ENCODE data around the gene FKBP8. TPM values are rescaled to one million over a fixed set of nuclear protein-coding genes. Genes with fewer than 3 reads are reported as not detected.

FKBP8 gene
- total RNA-seq, 1 donor from 2014 or later = 376 TPM

GRCh38 chr19:18495204-18495911, 48.0 kb downstream of the FKBP8 start:
- H3K4me3 ChIP-seq = no peak overlapping the region
- no peaks in the 10 kb centered on the region for H3K36me3 ChIP-seq
- H3K27ac ChIP-seq = peak overlapping the region; percentile 48
- H3K9me3 ChIP-seq = no peaks in the 10 kb centered on the region
- no peaks in the 10 kb centered on the region for H3K27me3 ChIP-seq
- H3K4me1 ChIP-seq = peaks cover 78% of the 10 kb centered on the region
- no peak for DNase-seq (ENCODE audit: extremely low spot score in 2 of 2)
- intact Hi-C loops (cut with DNase I) = no loop called here
- TF ChIP-seq CTCF (IDR thresholded peaks at IDR 0.05) (no peak), POLR2AphosphoS5 (IDR thresholded peaks at IDR 0.05; ENCODE audit: insufficient read depth in 1 of 2, low read depth in 1 of 2) (no peak), POLR2A (IDR thresholded peaks at IDR 0.05) (no peak)

GRCh38 chr19:18494267-18494607, 49.1 kb downstream of the FKBP8 start:
- no peaks in the 10 kb centered on the region for H3K27me3 ChIP-seq
- no peak overlapping the region for H3K4me3 ChIP-seq
- TF ChIP-seq POLR2AphosphoS5 (IDR thresholded peaks at IDR 0.05; ENCODE audit: insufficient read depth in 1 of 2, low read depth in 1 of 2) (no peak), POLR2A (IDR thresholded peaks at IDR 0.05) (no peak), CTCF (IDR thresholded peaks at IDR 0.05) (no peak)
- no peaks in the 10 kb centered on the region for H3K9me3 ChIP-seq
- peak overlapping the region; percentile 48 for H3K27ac ChIP-seq
- H3K36me3 ChIP-seq = no peaks in the 10 kb centered on the region
- intact Hi-C loops (cut with DNase I) = no loop called here
- DNase-seq (ENCODE audit: extremely low spot score in 2 of 2) = no peak
- H3K4me1 ChIP-seq = peaks cover 74% of the 10 kb centered on the region

GRCh38 chr19:18493440-18494266, 49.7 kb downstream of the FKBP8 start:
- no peak for TF ChIP-seq CTCF (IDR thresholded peaks at IDR 0.05)
- no peak for TF ChIP-seq POLR2AphosphoS5 (IDR thresholded peaks at IDR 0.05; ENCODE audit: insufficient read depth in 1 of 2, low read depth in 1 of 2)
- TF ChIP-seq POLR2A (IDR thresholded peaks at IDR 0.05) = no peak
- no peak for DNase-seq (ENCODE audit: extremely low spot score in 2 of 2)
- Histone ChIP-seq H3K27ac (peak overlapping the region; percentile 48), H3K27me3 (no peaks in the 10 kb centered on the region), H3K4me3 (no peak overlapping the region), H3K36me3 (no peaks in the 10 kb centered on the region), H3K9me3 (no peaks in the 10 kb centered on the region), H3K4me1 (peaks cover 74% of the 10 kb centered on the region)
- intact Hi-C loops (cut with DNase I) = no loop called here

- Histone ChIP-seq H3K27me3 (no peaks in the 10 kb centered on the region), H3K9me3 (no peaks in the 10 kb centered on the region), H3K4me1 (peaks cover 74% of the 10 kb centered on the region), H3K4me3 (no peak overlapping the region), H3K27ac (no peak overlapping the region), H3K36me3 (no peaks in the 10 kb centered on the region)
- no peak for TF ChIP-seq POLR2AphosphoS5 (IDR thresholded peaks at IDR 0.05; ENCODE audit: insufficient read depth in 1 of 2, low read depth in 1 of 2)
- TF ChIP-seq POLR2A (IDR thresholded peaks at IDR 0.05) = no peak
- TF ChIP-seq CTCF (IDR thresholded peaks at IDR 0.05) = no peak
- no peak for DNase-seq (ENCODE audit: extremely low spot score in 2 of 2)
- intact Hi-C loops (cut with DNase I) = no loop called here
Measured at GRCh38 chr19:18491995-18492953, 51.1 kb downstream of the FKBP8 start.

Measured in vagina (tissue), 2 donors.